NCI-H774 (cell line): ENCODE measurements around the gene ABLIM3.

Experiments used
- DNase-seq: peaks from one replicate; lab custom pipeline; 2025; lab: John Stamatoyannopoulos, UW

ABLIM3 gene

GRCh38 chr5:149309354-149309753 is 168.1 kb downstream of the ABLIM3 start:
- DNase-seq, result no peak
